HFFc6 (cell line): ENCODE results near the gene ATP2B3. TPM values are rescaled to one million over a fixed set of nuclear protein-coding genes. Genes with fewer than 3 reads are reported as not detected.

Experiments used
- DNase-seq: peaks from one replicate; pipeline ENCODE4 v3.0.0-alpha.2; 2018
- H3K27ac Mint-ChIP-seq: 2 replicates; pipeline ENCODE4 v1.8.0; 2020; ENCODE audit warnings: mild to moderate bottlenecking, mixed read lengths
- H3K27me3 Mint-ChIP-seq: 2 replicates; pipeline ENCODE4 v1.8.0; 2021; ENCODE audit warnings: mild to moderate bottlenecking, moderate library complexity, mixed read lengths; ENCODE audit not compliant: insufficient read depth
- H3K36me3 Mint-ChIP-seq: 2 replicates; pipeline ENCODE4 v1.8.0; 2021; ENCODE audit warnings: low read depth, mixed read lengths
- H3K4me1 Mint-ChIP-seq: 2 replicates; pipeline ENCODE4 v1.8.0; 2020; ENCODE audit warnings: low read depth, mixed read lengths
- H3K4me3 Mint-ChIP-seq: 2 replicates; pipeline ENCODE4 v1.8.0; 2020; ENCODE audit warnings: mild to moderate bottlenecking, moderate library complexity, mixed read lengths
- H3K9me3 Mint-ChIP-seq: 2 replicates; pipeline ENCODE4 v1.8.0; 2020; ENCODE audit warnings: mild to moderate bottlenecking, mixed read lengths
- CTCF ChIP-seq: fragments of 200-600 bp; sonication (generic); IDR thresholded peaks from 2 replicates; pipeline ENCODE4 v1.5.0; 2021; ENCODE audit warnings: antibody characterized with exemption, mild to moderate bottlenecking
- total RNA-seq, 6 experiments: library from RNA; stranded (reverse); fragmentation: NEBNext Ultra II Directional; extraction: Animal tissue kit (Norgen Biotek cat#: 25700); gene quantifications; 2 replicates in 1 of 6; 3 replicates in 5 of 6; pipeline ENCODE4 v1.2.3, GENCODE V29; 2021

The ATP2B3 gene
- total RNA-seq, 6 experiments from 2014 or later = not detected

GRCh38 chrX:153490217-153490930, 27.1 kb upstream of the ATP2B3 start:
- no peaks in the 10 kb centered on the region for H3K36me3 Mint-ChIP-seq
- H3K27me3 Mint-ChIP-seq = peaks cover 2% of the 10 kb centered on the region; the same call in 1 of the 2 replicates
- H3K9me3 Mint-ChIP-seq = no peaks in the 10 kb centered on the region
- H3K4me3 Mint-ChIP-seq = no peak overlapping the region
- H3K4me1 Mint-ChIP-seq = peaks cover 11% of the 10 kb centered on the region
- no peak for TF ChIP-seq CTCF
- no peak overlapping the region for H3K27ac Mint-ChIP-seq
- DNase-seq = no peak

DNA sequence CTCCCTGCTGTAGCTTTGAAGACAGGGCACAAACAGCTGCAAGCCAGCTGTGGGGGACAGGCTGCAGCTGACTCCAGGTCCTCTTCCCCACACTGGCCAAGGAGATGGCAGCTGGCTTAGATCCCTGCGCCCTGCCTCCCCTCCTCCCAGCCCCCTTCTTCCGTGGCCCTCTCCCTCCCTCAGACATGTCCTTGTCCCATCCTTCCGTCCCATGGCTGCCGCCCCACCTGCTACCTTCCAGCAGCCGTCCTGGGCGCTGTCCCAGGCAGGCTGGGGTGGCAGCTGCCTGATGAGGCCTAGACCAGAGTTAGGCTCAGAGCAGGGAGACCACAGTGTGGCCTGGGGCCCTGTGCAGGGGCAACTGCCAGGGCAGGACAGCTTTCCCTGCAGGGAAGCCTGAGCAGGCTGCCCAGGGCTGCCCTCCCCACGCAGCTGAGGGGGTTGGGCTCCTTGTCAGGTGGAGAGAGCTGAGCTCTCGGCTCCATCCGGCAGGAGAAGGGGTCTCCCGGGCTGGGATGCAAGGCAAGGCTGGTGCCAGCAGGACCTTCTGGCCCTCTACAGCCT, 26.0 kb upstream of the ATP2B3 start:
- H3K4me3 Mint-ChIP-seq = no peak overlapping the region
- DNase-seq = no peak
- H3K9me3 Mint-ChIP-seq = no peaks in the 10 kb centered on the region

DNA sequence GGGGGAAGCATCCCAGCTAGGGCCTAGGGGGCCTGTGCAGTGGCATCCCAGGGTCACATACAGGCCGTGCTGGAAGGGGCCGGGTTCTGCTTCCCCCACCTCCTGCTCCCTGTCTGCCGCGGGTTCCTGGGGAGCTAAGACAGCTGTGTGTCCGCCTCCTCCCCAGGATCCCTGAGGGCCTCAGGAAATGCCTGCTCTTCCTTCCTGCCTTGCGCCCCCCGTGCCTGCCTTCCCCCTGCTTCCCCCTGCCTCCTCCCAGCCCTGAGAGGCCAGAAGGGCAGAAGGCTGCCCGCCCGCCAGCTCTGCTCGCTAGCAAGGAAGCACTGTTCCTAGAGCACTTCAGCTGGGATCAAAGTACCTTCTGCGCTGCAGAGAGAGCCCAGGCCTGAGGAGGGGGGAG, 25.5 kb upstream of the ATP2B3 start:
- Mint-ChIP-seq H3K27me3 (peaks cover 2% of the 10 kb centered on the region; the same call in 1 of the 2 replicates), H3K27ac (no peak overlapping the region), H3K9me3 (no peaks in the 10 kb centered on the region), H3K36me3 (no peaks in the 10 kb centered on the region), H3K4me1 (peaks cover 11% of the 10 kb centered on the region), H3K4me3 (no peak overlapping the region)
- DNase-seq = no peak
- no peak for TF ChIP-seq CTCF

More for the DNA sequence above, 26.0 kb upstream of the ATP2B3 start:
- no peak for TF ChIP-seq CTCF
- H3K36me3 Mint-ChIP-seq = no peaks in the 10 kb centered on the region
- no peak overlapping the region for H3K27ac Mint-ChIP-seq
- peaks cover 2% of the 10 kb centered on the region; the same call in 1 of the 2 replicates for H3K27me3 Mint-ChIP-seq
- peaks cover 11% of the 10 kb centered on the region for H3K4me1 Mint-ChIP-seq

- peaks cover 11% of the 10 kb centered on the region for H3K4me1 Mint-ChIP-seq
- no peak overlapping the region for H3K27ac Mint-ChIP-seq
- no peak overlapping the region for H3K4me3 Mint-ChIP-seq
Measured at GRCh38 chrX:153492543-153492942, 24.9 kb upstream of the ATP2B3 start.

GRCh38 chrX:153493085-153493484, 24.4 kb upstream of the ATP2B3 start:
- Mint-ChIP-seq H3K4me1 (peaks cover 11% of the 10 kb centered on the region), H3K27ac (no peak overlapping the region), H3K36me3 (no peaks in the 10 kb centered on the region), H3K4me3 (no peak overlapping the region), H3K9me3 (no peaks in the 10 kb centered on the region), H3K27me3 (peaks cover 2% of the 10 kb centered on the region; the same call in 1 of the 2 replicates)
- no peak for DNase-seq
- no peak for TF ChIP-seq CTCF

More at GRCh38 chrX:153492543-153492942, 24.9 kb upstream of the ATP2B3 start:
- no peak for DNase-seq
- TF ChIP-seq CTCF = no peak
- Mint-ChIP-seq H3K9me3 (no peaks in the 10 kb centered on the region), H3K36me3 (no peaks in the 10 kb centered on the region), H3K27me3 (peaks cover 2% of the 10 kb centered on the region; the same call in 1 of the 2 replicates)
